Activated naive CD8-positive, alpha-beta T cell (primary cell): Measurements from ENCODE around the gene SLC10A2.

Experiments
- H3K27ac Mint-ChIP-seq: one replicate; pipeline ENCODE4 v1.8.0; 2021; ENCODE audit warnings: mixed read lengths
- H3K27me3 Mint-ChIP-seq: one replicate; pipeline ENCODE4 v1.8.0; 2021; ENCODE audit warnings: mixed read lengths
- H3K36me3 Mint-ChIP-seq: one replicate; pipeline ENCODE4 v1.8.0; 2021; ENCODE audit warnings: mixed read lengths
- H3K4me1 Mint-ChIP-seq: one replicate; pipeline ENCODE4 v1.8.0; 2021; ENCODE audit warnings: low read depth, mixed read lengths
- H3K4me3 Mint-ChIP-seq: one replicate; pipeline ENCODE4 v1.8.0; 2021; ENCODE audit warnings: mild to moderate bottlenecking, mixed read lengths
- H3K9me3 Mint-ChIP-seq: one replicate; pipeline ENCODE4 v1.8.0; 2021; ENCODE audit warnings: low read depth, mixed read lengths

SLC10A2 gene

GRCh38 chr13:103067751-103068555, 1.7 kb upstream of the SLC10A2 start:
- Mint-ChIP-seq H3K27ac (no peak overlapping the region), H3K9me3 (no peaks in the 10 kb centered on the region), H3K36me3 (no peaks in the 10 kb centered on the region), H3K27me3 (no peaks in the 10 kb centered on the region), H3K4me3 (no peak overlapping the region), H3K4me1 (no peaks in the 10 kb centered on the region)

GRCh38 chr13:103066781-103067345, 646 bp upstream of the SLC10A2 start:
- Mint-ChIP-seq H3K27me3 (no peaks in the 10 kb centered on the region), H3K27ac (no peak overlapping the region), H3K36me3 (no peaks in the 10 kb centered on the region), H3K9me3 (no peaks in the 10 kb centered on the region), H3K4me1 (no peaks in the 10 kb centered on the region), H3K4me3 (no peak overlapping the region)

- no peaks in the 10 kb centered on the region for H3K27me3 Mint-ChIP-seq
- no peaks in the 10 kb centered on the region for H3K9me3 Mint-ChIP-seq
- no peak overlapping the region for H3K27ac Mint-ChIP-seq
- H3K4me1 Mint-ChIP-seq: no peaks in the 10 kb centered on the region
- H3K4me3 Mint-ChIP-seq: no peak overlapping the region
- H3K36me3 Mint-ChIP-seq: no peaks in the 10 kb centered on the region
These were observed 2.8 kb downstream of the SLC10A2 start for GRCh38 chr13:103063376-103063775.

- H3K27me3 Mint-ChIP-seq: no peaks in the 10 kb centered on the region
- no peaks in the 10 kb centered on the region for H3K4me1 Mint-ChIP-seq
- no peak overlapping the region for H3K4me3 Mint-ChIP-seq
- H3K9me3 Mint-ChIP-seq: no peaks in the 10 kb centered on the region
- no peak overlapping the region for H3K27ac Mint-ChIP-seq
- no peaks in the 10 kb centered on the region for H3K36me3 Mint-ChIP-seq
These were observed 4.1 kb downstream of the SLC10A2 start for GRCh38 chr13:103062079-103062478.

- H3K9me3 Mint-ChIP-seq: peaks cover 8% of the 10 kb centered on the region
- H3K27me3 Mint-ChIP-seq: no peaks in the 10 kb centered on the region
- no peaks in the 10 kb centered on the region for H3K4me1 Mint-ChIP-seq
These were observed 10.2 kb downstream of the SLC10A2 start for GRCh38 chr13:103056008-103056407.

GRCh38 chr13:103055166-103055565, 11.1 kb downstream of the SLC10A2 start:
- Mint-ChIP-seq H3K4me3 (no peak overlapping the region), H3K27ac (no peak overlapping the region), H3K27me3 (no peaks in the 10 kb centered on the region), H3K4me1 (no peaks in the 10 kb centered on the region), H3K9me3 (peaks cover 8% of the 10 kb centered on the region), H3K36me3 (no peaks in the 10 kb centered on the region)

More at GRCh38 chr13:103056008-103056407, 10.2 kb downstream of the SLC10A2 start:
- no peak overlapping the region for H3K4me3 Mint-ChIP-seq
- H3K27ac Mint-ChIP-seq: no peak overlapping the region
- no peaks in the 10 kb centered on the region for H3K36me3 Mint-ChIP-seq

- peaks cover 3% of the 10 kb centered on the region for H3K9me3 Mint-ChIP-seq
- no peaks in the 10 kb centered on the region for H3K36me3 Mint-ChIP-seq
- no peaks in the 10 kb centered on the region for H3K4me1 Mint-ChIP-seq
- H3K27me3 Mint-ChIP-seq: peaks cover 2% of the 10 kb centered on the region
- no peak overlapping the region for H3K27ac Mint-ChIP-seq
- H3K4me3 Mint-ChIP-seq: no peak overlapping the region
These were observed 19.5 kb downstream of the SLC10A2 start for GRCh38 chr13:103046676-103047075.

GRCh38 chr13:103044056-103044455, 22.2 kb downstream of the SLC10A2 start:
- Mint-ChIP-seq H3K4me1 (no peaks in the 10 kb centered on the region), H3K9me3 (peaks cover 3% of the 10 kb centered on the region), H3K27ac (no peak overlapping the region)

GRCh38 chr13:103040006-103040405, 26.2 kb downstream of the SLC10A2 start:
- Mint-ChIP-seq H3K4me1 (no peaks in the 10 kb centered on the region), H3K27ac (no peak overlapping the region), H3K36me3 (no peaks in the 10 kb centered on the region), H3K4me3 (no peak overlapping the region), H3K27me3 (peaks cover 2% of the 10 kb centered on the region), H3K9me3 (peaks cover 3% of the 10 kb centered on the region)

More at GRCh38 chr13:103044056-103044455, 22.2 kb downstream of the SLC10A2 start:
- Mint-ChIP-seq H3K36me3 (no peaks in the 10 kb centered on the region), H3K27me3 (peaks cover 2% of the 10 kb centered on the region), H3K4me3 (no peak overlapping the region)

- peaks cover 2% of the 10 kb centered on the region for H3K27me3 Mint-ChIP-seq
- H3K4me3 Mint-ChIP-seq: no peak overlapping the region
- H3K36me3 Mint-ChIP-seq: no peaks in the 10 kb centered on the region
- H3K4me1 Mint-ChIP-seq: no peaks in the 10 kb centered on the region
- peaks cover 3% of the 10 kb centered on the region for H3K9me3 Mint-ChIP-seq
- no peak overlapping the region for H3K27ac Mint-ChIP-seq
These were observed 27.0 kb downstream of the SLC10A2 start for GRCh38 chr13:103039183-103039582.

- Mint-ChIP-seq H3K9me3 (no peaks in the 10 kb centered on the region), H3K36me3 (no peaks in the 10 kb centered on the region), H3K27me3 (no peaks in the 10 kb centered on the region), H3K4me3 (no peak overlapping the region), H3K27ac (no peak overlapping the region), H3K4me1 (no peaks in the 10 kb centered on the region)
These were observed 29.9 kb downstream of the SLC10A2 start for GRCh38 chr13:103036268-103036667.

GRCh38 chr13:103033999-103034398, 32.2 kb downstream of the SLC10A2 start:
- no peak overlapping the region for H3K4me3 Mint-ChIP-seq
- H3K9me3 Mint-ChIP-seq: no peaks in the 10 kb centered on the region
- no peaks in the 10 kb centered on the region for H3K4me1 Mint-ChIP-seq
- H3K36me3 Mint-ChIP-seq: no peaks in the 10 kb centered on the region
- no peaks in the 10 kb centered on the region for H3K27me3 Mint-ChIP-seq
- H3K27ac Mint-ChIP-seq: no peak overlapping the region

GRCh38 chr13:103031332-103031873, 34.8 kb downstream of the SLC10A2 start:
- H3K27me3 Mint-ChIP-seq: no peaks in the 10 kb centered on the region
- no peak overlapping the region for H3K27ac Mint-ChIP-seq
- no peaks in the 10 kb centered on the region for H3K9me3 Mint-ChIP-seq
- no peaks in the 10 kb centered on the region for H3K4me1 Mint-ChIP-seq
- H3K4me3 Mint-ChIP-seq: no peak overlapping the region
- H3K36me3 Mint-ChIP-seq: no peaks in the 10 kb centered on the region

GRCh38 chr13:103030776-103031175, 35.4 kb downstream of the SLC10A2 start:
- Mint-ChIP-seq H3K36me3 (no peaks in the 10 kb centered on the region), H3K27ac (no peak overlapping the region), H3K9me3 (peaks cover 3% of the 10 kb centered on the region), H3K4me3 (no peak overlapping the region), H3K27me3 (no peaks in the 10 kb centered on the region), H3K4me1 (no peaks in the 10 kb centered on the region)

GRCh38 chr13:103029798-103030197, 36.4 kb downstream of the SLC10A2 start:
- no peaks in the 10 kb centered on the region for H3K36me3 Mint-ChIP-seq
- no peak overlapping the region for H3K27ac Mint-ChIP-seq
- H3K4me3 Mint-ChIP-seq: no peak overlapping the region
- H3K9me3 Mint-ChIP-seq: peaks cover 11% of the 10 kb centered on the region
- H3K4me1 Mint-ChIP-seq: no peaks in the 10 kb centered on the region
- H3K27me3 Mint-ChIP-seq: no peaks in the 10 kb centered on the region
